ENCODE results near the gene LRRC30.
A peak's percentile ranks its signal among the peaks of the same experiment; 100 is the strongest.
"Not testable (repeated sequence)": the region's sequence is repeated elsewhere in the genome, so short reads cannot be mapped to it uniquely, and the experiment has no call there.

LRRC30 gene

GRCh38 chr18:7230626-7231349, at the start of gene LRRC30:
Gene LRRC30 (plus strand): TSS chr18:7231089. CDS start chr18:7231139, 50 bp downstream.
- DNase-seq, result no peak

DNA sequence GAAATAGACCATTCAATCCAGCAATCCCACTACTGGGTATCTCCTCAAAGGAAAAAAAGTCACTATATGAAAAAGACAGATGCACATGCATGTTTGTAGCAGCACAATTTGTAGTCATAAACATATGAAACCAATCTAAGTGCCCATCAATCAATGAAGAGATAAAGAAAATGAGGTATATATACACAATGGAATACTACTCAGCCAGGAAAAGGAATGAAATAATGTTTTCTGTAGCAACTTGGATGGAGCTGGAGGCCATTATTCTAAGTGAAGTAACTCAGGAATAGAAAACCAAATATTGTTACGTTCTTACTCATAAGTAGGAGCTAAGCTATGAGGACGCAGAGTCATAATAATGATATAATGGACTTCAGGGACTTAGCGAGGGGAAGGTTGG, 45.2 kb upstream of the LRRC30 start:
- DNase-seq, result no peak

DNA sequence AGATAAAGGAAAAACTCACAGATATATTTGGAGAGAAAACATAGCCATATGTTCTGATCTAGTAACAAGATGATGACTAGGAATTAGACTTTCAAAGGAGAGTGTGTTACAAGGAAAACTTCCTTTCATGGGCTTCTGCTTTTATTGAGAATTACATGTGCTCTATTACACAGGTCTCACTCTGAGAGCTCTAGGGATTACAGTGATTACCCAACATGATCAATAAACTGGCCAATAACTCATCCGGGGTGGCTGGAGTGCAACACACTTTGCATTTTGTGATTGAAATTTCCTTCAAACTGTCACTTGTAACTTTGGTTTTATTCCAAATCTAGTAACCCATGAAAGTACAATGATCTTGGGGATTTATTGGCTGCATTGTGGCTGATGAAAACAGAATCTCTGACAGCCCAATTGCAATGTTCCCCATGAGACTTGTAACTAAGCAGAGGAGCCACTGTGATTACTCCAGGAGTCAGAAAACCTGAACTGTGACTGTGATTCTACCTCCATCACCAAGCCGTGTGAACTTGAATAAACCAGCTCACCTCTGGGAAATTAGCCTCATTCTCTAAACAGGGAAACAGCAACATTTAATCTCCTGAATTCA, 40.2 kb upstream of the LRRC30 start:
- no peak for DNase-seq

GRCh38 chr18:7191736-7192135, 39.2 kb upstream of the LRRC30 start:
- no peak for DNase-seq

- no peak for DNase-seq
These were observed 35.6 kb upstream of the LRRC30 start for GRCh38 chr18:7195266-7195665.

- no peak for DNase-seq
These were observed 34.5 kb upstream of the LRRC30 start for GRCh38 chr18:7196421-7196820.

DNA sequence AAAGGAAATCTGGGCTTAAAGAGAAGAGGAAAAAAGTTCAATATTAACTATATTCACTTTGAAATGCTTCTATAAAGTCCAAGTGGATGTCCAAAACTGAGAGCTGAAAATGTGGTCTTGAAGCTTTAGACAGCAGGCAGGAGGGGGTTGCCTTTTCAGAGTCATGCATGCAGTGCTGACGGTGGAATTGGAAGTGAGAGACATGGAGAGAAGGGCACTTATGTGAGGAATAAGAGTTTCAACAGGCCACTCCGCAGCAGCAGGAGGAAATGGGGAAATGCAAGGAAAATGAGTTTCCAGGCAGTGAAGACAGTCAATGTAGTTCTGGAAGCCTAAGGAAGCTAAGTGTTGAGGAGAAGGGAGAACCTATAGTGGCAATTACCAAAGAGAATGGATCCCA, 33.0 kb upstream of the LRRC30 start:
- DNase-seq, result no peak

- DNase-seq, result no peak
These were observed 32.6 kb upstream of the LRRC30 start for GRCh38 chr18:7198326-7198725.

- no peak for DNase-seq
These were observed 29.8 kb upstream of the LRRC30 start for GRCh38 chr18:7201096-7201495.

DNA sequence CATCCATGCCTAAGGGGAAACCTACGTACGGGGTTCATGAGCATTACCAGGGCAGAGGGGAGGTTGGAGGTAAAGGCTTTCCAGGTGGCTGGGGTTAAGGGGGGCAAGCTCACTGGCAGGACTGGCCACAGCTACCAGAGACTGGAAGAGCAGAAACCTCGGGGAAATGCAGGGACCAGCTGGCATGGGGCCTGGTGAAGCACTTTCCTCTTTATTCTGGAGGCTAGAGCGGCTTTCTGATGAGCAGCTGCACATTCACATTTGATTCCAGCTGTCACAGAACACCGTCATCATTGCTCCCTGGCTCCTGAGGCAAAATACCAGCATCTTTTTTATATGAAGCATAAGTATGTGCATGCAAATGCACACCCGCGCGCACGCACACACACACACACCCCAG, 28.7 kb upstream of the LRRC30 start:
- DNase-seq, result no peak

DNA sequence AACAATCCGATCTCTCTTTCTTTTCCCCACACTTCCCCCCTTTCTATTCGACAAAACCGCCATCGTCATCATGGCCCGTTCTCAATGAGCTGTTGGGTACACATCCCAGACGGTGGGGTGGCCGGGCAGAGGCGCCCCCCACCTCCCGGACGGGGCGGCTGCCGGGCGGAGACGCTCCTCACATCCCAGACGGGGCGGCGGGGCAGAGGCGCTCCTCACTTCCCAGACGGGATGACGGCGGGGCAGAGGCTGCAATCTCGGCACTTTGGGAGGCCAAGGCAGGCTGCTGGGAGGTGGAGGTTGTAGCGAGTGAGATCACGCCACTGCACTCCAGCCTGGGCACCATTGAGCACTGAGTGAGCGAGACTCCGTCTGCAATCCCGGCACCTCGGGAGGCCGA, 27.3 kb upstream of the LRRC30 start:
- not testable (repeated sequence) for DNase-seq

DNA sequence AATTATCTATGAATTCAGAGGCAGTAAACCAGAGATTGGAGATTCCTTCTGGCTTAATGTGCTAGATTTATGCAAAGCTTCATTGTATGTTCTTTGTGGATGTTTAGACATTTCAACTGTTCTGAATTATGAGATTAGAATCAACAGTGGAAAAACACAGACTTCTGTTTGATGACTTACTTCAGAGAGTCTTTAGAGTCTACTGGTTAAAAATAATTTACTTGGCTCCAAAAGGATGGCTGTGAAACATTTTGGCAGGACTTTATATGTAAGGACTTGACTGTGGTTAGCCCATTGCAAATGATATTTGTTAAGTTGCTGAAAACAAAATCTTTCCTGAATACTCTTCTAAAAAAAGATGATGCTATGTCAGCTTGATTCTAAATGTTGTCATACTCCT, 25.5 kb upstream of the LRRC30 start:
- no peak for DNase-seq

DNA sequence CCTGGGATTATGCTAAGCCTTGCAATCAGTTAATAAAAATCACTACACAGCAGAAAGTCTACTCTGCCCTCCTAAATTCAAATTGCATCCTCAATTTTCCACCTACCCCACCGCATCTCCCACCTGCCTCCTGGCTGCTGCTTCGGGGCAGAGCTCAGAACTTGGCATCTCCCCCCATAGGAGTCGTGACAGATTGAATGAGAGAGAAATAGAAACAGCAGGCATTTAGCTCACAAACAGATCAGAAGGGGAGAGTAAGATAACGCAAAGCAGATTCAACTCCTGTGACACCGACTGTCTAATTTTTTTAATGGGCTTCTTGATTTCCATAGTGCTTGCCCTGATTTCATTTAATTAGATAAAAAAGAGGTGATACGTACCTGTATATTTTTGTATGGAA, 24.7 kb upstream of the LRRC30 start:
- DNase-seq, result no peak

DNA sequence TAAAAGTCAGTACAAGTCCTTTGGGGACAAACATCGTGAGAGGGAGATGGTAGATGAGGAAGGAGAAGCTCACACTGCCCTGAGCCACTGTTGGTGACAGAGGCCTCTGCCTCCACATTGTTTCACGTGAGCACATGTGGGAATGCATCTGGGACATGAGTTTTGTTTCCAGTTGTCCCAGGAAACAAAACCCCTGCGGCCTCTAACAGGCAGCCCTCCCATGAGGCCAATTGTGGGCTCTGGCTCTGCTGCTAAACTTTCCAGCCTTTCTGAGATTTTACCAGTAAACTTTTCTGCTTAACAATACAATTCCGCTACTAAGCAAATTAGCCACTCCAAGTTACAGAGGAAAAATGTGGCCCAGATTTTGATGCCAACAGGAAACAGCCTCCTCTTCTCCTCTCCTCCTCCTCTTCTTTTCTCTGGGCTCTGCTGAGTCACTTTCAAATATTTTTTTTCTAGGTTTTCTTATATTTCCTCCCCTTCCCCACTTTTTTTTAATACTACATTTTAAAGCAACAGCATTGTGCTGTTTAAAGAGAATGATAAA, 23.4 kb upstream of the LRRC30 start:
- DNase-seq, result no peak

GRCh38 chr18:7221424-7222155, 9.3 kb upstream of the LRRC30 start:
- DNase-seq, result peak; percentile 19

DNA sequence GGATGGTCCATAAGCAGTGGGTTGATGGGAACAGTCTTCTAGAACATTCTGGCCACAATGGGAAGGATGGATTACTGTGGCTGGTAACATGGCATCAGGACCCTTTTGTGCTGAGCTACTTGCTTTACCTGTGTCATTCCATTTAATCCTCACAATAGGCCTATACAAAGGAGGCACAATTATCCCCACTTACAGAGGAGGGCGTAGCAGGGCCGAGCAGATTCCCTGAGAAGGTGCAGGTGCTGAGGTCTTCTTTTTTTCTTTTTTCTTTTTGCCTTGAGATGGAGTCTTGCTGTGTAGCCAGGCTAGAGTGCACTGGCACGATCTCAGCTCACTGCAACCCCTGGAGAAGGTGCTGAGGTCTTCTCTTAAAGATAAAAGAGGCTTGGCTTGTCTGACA, 6.7 kb upstream of the LRRC30 start:
- no peak for DNase-seq

- no peak for DNase-seq
These were observed 1.3 kb downstream of the LRRC30 start for GRCh38 chr18:7232218-7232617.

DNA sequence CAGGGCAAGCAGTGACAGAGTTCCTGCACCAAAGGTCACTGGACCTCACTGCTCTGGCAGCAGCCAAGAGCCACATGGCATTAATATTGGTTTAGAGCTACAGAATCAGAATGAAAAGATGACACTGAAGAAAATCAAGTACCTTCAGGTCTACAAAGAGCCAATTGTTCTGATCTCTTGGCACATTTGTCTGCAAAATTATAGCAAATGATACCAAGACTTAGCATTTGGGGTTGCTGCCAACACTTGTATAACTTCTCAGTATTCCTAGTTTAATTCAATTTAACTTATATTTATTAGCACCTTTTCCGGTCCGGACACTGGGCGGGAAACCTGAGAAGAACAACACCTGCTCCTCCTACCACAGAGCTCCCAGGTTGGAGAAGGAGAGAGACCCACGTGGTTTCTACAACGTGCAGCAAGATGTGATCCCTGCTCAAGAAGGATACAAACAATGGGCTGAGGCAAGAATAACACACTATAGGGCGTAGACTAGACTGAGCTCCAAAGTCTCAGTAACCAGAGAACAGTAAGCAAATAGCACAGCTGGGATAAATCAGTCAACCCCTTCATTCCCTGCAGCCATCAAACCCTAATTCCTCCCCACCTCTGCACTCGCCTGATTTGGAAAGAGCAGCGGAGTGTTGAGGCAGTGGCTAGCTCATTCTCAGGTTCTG, 2.4 kb downstream of the LRRC30 start:
- DNase-seq, result no peak

DNA sequence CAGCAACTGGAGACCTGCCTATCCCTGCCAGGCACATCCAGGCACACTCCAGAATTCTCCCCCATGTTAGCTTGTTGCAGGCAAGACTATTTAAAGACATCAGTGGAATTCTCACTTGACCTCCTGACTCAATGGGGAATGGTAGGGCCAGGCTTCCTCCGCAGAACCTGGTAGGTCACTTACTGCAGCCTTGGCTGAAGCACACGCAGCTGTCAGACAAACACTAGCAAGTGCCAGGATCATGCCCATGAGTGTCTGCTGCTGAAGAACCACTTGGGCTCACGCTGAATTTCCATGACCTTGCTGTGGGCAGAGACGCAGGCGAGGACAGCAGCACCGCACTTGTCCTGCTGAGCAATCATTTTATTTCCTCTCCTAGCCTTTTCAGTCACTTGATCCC, 3.2 kb downstream of the LRRC30 start:
- no peak for DNase-seq

DNA sequence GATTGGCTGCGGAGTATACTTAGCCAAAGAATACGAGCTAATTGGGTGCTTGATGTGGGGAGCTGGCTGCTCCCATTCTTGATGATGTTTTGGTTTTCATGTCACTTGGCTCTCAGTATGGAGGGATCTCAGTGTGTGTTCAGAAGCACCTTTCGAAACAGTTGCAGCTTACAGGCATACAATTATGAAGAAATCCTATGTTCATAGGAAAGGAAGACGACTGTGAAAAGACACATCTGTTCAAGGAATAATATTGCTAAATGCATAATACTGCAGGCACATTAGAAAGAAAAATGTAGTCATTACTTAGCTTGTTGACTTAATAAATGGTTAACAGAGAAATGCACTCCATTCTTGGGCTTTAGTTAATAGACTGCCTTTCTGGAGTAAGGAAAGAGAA, 4.1 kb downstream of the LRRC30 start:
- no peak for DNase-seq

- DNase-seq, result no peak
These were observed 5.2 kb downstream of the LRRC30 start for GRCh38 chr18:7236072-7236471.

DNA sequence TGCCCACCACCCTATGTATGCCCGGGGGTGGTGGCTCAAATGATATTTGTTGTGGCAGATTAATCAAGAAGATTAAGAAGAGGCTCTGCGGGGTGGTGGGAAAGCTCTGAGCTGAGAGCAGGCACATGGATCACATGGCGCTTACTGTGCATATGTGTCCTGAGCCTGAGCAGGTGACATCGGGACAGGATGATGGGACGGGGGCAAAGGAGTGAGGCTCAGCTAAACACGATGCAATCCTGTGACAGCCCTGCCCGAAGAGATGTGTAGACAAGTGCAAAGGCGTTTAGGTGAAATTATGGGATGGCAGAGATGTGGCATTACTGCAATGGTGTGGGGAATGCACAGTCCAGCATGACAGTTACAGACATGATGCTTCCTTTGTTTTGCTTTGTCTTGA, 6.0 kb downstream of the LRRC30 start:
- DNase-seq, result no peak

DNA sequence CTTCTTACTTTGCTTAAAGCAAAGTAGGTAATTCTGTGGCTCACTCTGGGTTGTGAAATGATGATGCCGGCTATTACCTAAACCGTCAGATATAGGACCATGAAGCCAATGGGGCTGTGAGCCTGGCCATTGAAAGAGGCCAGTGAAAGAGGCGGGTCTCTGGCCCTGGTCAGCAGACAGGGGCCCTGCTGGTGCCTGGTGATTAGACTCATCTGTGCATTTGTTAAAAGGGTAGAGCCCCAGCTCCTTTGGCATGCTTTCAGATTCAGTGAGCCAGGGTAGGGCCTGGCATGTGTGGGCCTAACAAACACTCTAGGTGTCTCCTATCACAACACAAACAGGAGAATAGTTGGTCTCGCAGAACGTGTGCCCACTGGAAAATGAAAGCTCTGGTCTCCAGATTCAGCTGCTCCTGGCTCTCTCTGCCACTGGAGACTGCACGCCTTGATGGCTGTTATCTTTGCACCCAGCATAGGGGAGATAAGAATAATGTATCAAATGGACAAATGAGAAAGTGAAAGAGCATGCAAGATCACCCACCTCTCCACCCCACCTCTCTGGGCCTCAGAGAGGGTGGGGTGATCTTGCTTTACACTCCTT, 6.9 kb downstream of the LRRC30 start:
- no peak for DNase-seq

Measured in DMS79 treated with DMSO at 0.1 percent for 48 hours (cell line).